WTC11 (cell line): ENCODE measurements around the gene CAV2. TPM values are rescaled to one million over a fixed set of nuclear protein-coding genes. Genes with fewer than 3 reads are reported as not detected.

Source experiments
- ATAC-seq: fragments of 200-7000 bp; cut with Tn5 transposase; 2 replicates; pipeline ENCODE4 v1.10.0; 2021; ENCODE audit warnings: mild to moderate bottlenecking, moderate library complexity
- CTCF ChIA-PET: fragments of 300-600 bp; sonication (Branson Sonifier 250); formaldehyde crosslinking; loops from one replicate; lab custom pipeline; 2021; ENCODE audit warnings: antibody characterized with exemption; lab: Charles Lee
- POLR2A ChIA-PET: fragments of 350-600 bp; sonication (Branson Sonifier 250); formaldehyde crosslinking; loops from one replicate; lab custom pipeline; 2021; ENCODE audit warnings: antibody characterized with exemption; lab: Charles Lee
- DNase-seq: peaks from one replicate; pipeline ENCODE4 v3.0.0; 2021; ENCODE audit warnings: low spot score
- H3K27ac Mint-ChIP-seq: 2 replicates; pipeline ENCODE4 v1.8.0; 2021; ENCODE audit warnings: mixed read lengths
- H3K27me3 Mint-ChIP-seq: 2 replicates; pipeline ENCODE4 v1.8.0; 2021; ENCODE audit warnings: low read depth, mild to moderate bottlenecking, moderate library complexity, mixed read lengths
- H3K36me3 Mint-ChIP-seq: 2 replicates; pipeline ENCODE4 v1.8.0; 2021; ENCODE audit warnings: mixed read lengths
- H3K4me1 Mint-ChIP-seq: 2 replicates; pipeline ENCODE4 v1.8.0; 2022; ENCODE audit warnings: mixed read lengths
- H3K4me3 Mint-ChIP-seq: 2 replicates; pipeline ENCODE4 v1.8.0; 2021; ENCODE audit warnings: mild to moderate bottlenecking, moderate library complexity, mixed read lengths
- H3K9me3 Mint-ChIP-seq: 2 replicates; pipeline ENCODE4 v1.8.0; 2021; ENCODE audit warnings: mixed read lengths
- ATF1 ChIP-seq: sonication (generic); formaldehyde crosslinking; IDR thresholded peaks from 2 replicates; pipeline ENCODE4 v1.8.1; 2023; ENCODE audit warnings: mild to moderate bottlenecking, moderate library complexity, missing genetic modification reagents
- FOXK1 ChIP-seq: sonication (generic); formaldehyde crosslinking; IDR thresholded peaks from 2 replicates; pipeline ENCODE4 v1.8.0; 2022; ENCODE audit warnings: mild to moderate bottlenecking, moderate library complexity, missing genetic modification reagents
- GTF2I ChIP-seq: fragments of 250-450 bp; sonication (Bioruptor Pico); conservative IDR thresholded peaks from 2 replicates; pipeline ENCODE4 v1.4.0; 2021; ENCODE audit warnings: mild to moderate bottlenecking
- HMGXB4 ChIP-seq: sonication (generic); formaldehyde crosslinking; IDR thresholded peaks from 2 replicates; pipeline ENCODE4 v1.8.1; 2023; ENCODE audit warnings: mild to moderate bottlenecking, moderate library complexity, missing genetic modification reagents
- MLX ChIP-seq: sonication (generic); formaldehyde crosslinking; IDR thresholded peaks from 2 replicates; pipeline ENCODE4 v1.8.1; 2023; ENCODE audit warnings: mild to moderate bottlenecking, missing genetic modification reagents, moderate library complexity
- MYBL2 ChIP-seq: sonication (generic); formaldehyde crosslinking; IDR thresholded peaks from 2 replicates; pipeline ENCODE4 v1.8.1; 2023; ENCODE audit warnings: mild to moderate bottlenecking, moderate library complexity, missing genetic modification reagents
- NFE2L1 ChIP-seq: sonication (generic); formaldehyde crosslinking; IDR thresholded peaks from 2 replicates; pipeline ENCODE4 v1.8.1; 2023; ENCODE audit warnings: missing genetic modification reagents
- OVOL2 ChIP-seq: fragments of 250-450 bp; sonication (Bioruptor Pico); IDR thresholded peaks from 2 replicates; pipeline ENCODE4 v1.9.0; 2021; ENCODE audit warnings: mild to moderate bottlenecking, borderline replicate concordance
- PREB ChIP-seq: sonication (generic); formaldehyde crosslinking; IDR thresholded peaks from 2 replicates; pipeline ENCODE4 v1.8.1; 2022; ENCODE audit warnings: mild to moderate bottlenecking, missing genetic modification reagents, moderate library complexity, borderline replicate concordance
- SMAD4 ChIP-seq: sonication (generic); formaldehyde crosslinking; IDR thresholded peaks from 2 replicates; pipeline ENCODE4 v1.8.0; 2022; ENCODE audit warnings: mild to moderate bottlenecking, missing genetic modification reagents
- SP1 ChIP-seq: sonication (generic); formaldehyde crosslinking; conservative IDR thresholded peaks from 2 replicates; pipeline ENCODE4 v1.8.1; 2022; ENCODE audit warnings: missing genetic modification reagents
- TCF7 ChIP-seq: sonication (generic); formaldehyde crosslinking; IDR thresholded peaks from 2 replicates; pipeline ENCODE4 v1.8.0; 2022; ENCODE audit warnings: mild to moderate bottlenecking, low read depth, missing genetic modification reagents, moderate library complexity
- TEAD1 ChIP-seq: sonication (generic); formaldehyde crosslinking; IDR thresholded peaks from 2 replicates; pipeline ENCODE4 v1.8.0; 2022; ENCODE audit warnings: mild to moderate bottlenecking, missing genetic modification reagents
- ZNF138 ChIP-seq: sonication (generic); formaldehyde crosslinking; conservative IDR thresholded peaks from 2 replicates; pipeline ENCODE4 v1.8.1; 2022; ENCODE audit warnings: mild to moderate bottlenecking, moderate library complexity, missing genetic modification reagents
- ZNF219 ChIP-seq: sonication (generic); formaldehyde crosslinking; IDR thresholded peaks from 2 replicates; pipeline ENCODE4 v1.8.0; 2023; ENCODE audit warnings: missing genetic modification reagents, mild to moderate bottlenecking, borderline replicate concordance
- ZNF281 ChIP-seq: sonication (generic); formaldehyde crosslinking; IDR thresholded peaks from 2 replicates; pipeline ENCODE4 v1.8.0; 2023; ENCODE audit warnings: mild to moderate bottlenecking, missing genetic modification reagents
- ZNF317 ChIP-seq: sonication (generic); formaldehyde crosslinking; IDR thresholded peaks from 2 replicates; pipeline ENCODE4 v1.8.1; 2023; ENCODE audit warnings: low read depth, mild to moderate bottlenecking, moderate library complexity, missing genetic modification reagents, borderline replicate concordance
- ZNF396 ChIP-seq: fragments of 250-450 bp; sonication (Bioruptor Pico); IDR thresholded peaks from 2 replicates; pipeline ENCODE4 v1.8.0; 2021; ENCODE audit warnings: mild to moderate bottlenecking, moderate library complexity, borderline replicate concordance
- ZNF416 ChIP-seq: fragments of 250-450 bp; sonication (Bioruptor Pico); IDR thresholded peaks from 2 replicates; pipeline ENCODE4 v1.9.0; 2021; ENCODE audit warnings: mild to moderate bottlenecking, inconsistent platforms
- ZNF671 ChIP-seq: fragments of 250-450 bp; sonication (Bioruptor Pico); IDR thresholded peaks from 2 replicates; pipeline ENCODE4 v1.8.0; 2021; ENCODE audit warnings: mild to moderate bottlenecking
- total RNA-seq: library from RNA; stranded (reverse); gene quantifications from 3 replicates; pipeline ENCODE4 v1.2.3, GENCODE V29; 2021

Gene CAV2
- total RNA-seq, 1 experiment from 2014 or later: 4.3 TPM

- no peak for TF ChIP-seq SP1 (CRISPR knock-in tag)
- no peak for TF ChIP-seq ZNF416
- no peak for TF ChIP-seq ZNF138 (CRISPR knock-in tag)
- TF ChIP-seq ZNF219 (CRISPR knock-in tag): no peak
- TF ChIP-seq, all 79 proteins: peak for 0
Observed at GRCh38 chr7:116464375-116464774, 35.2 kb upstream of the CAV2 start (continued).

- POLR2A ChIA-PET: no interaction called here
- TF ChIP-seq TCF7 (CRISPR knock-in tag) (no peak), OVOL2 (CRISPR knock-in tag) (no peak), ZNF317 (no peak), ZNF219 (CRISPR knock-in tag) (no peak), FOXK1 (CRISPR knock-in tag) (no peak), MYBL2 (no peak), ZNF396 (CRISPR knock-in tag) (no peak), GTF2I (no peak), NFE2L1 (CRISPR knock-in tag) (no peak), SMAD4 (CRISPR knock-in tag) (no peak)
- CTCF ChIA-PET: no interaction called here
- Mint-ChIP-seq H3K4me3 (no peak overlapping the region), H3K27me3 (no peaks in the 10 kb centered on the region), H3K9me3 (no peaks in the 10 kb centered on the region), H3K27ac (no peak overlapping the region), H3K36me3 (no peaks in the 10 kb centered on the region), H3K4me1 (peaks cover 5% of the 10 kb centered on the region; the same call in 1 of the 2 replicates)
- ATAC-seq: no peak; the same call in 1 of the 2 replicates
- no peak for DNase-seq
Observed at GRCh38 chr7:116465125-116465524, 34.4 kb upstream of the CAV2 start.

GRCh38 chr7:116468534-116468933 is 31.0 kb upstream of the CAV2 start:
- CTCF ChIA-PET: no interaction called here
- H3K4me3 Mint-ChIP-seq: no peak overlapping the region
- H3K36me3 Mint-ChIP-seq: no peaks in the 10 kb centered on the region
- peaks cover 5% of the 10 kb centered on the region; the same call in 1 of the 2 replicates for H3K4me1 Mint-ChIP-seq
- no peak overlapping the region for H3K27ac Mint-ChIP-seq
- H3K27me3 Mint-ChIP-seq: no peaks in the 10 kb centered on the region
- DNase-seq (no peak), ATAC-seq (no peak)
- H3K9me3 Mint-ChIP-seq: no peaks in the 10 kb centered on the region
- TF ChIP-seq MLX (CRISPR knock-in tag) (no peak), ZNF281 (CRISPR knock-in tag) (no peak), PREB (no peak), ZNF671 (no peak), ATF1 (no peak), TEAD1 (CRISPR knock-in tag) (no peak), HMGXB4 (CRISPR knock-in tag) (no peak), MYBL2 (no peak)
- POLR2A ChIA-PET: interaction anchor here (0.6 kb wide), 1 partner anchor 181 kb away, joined by 5 read pairs; no protein-coding TSS in a partner anchor
